ENCODE data around the gene SARS2.

- TF ChIP-seq CTCF (IDR thresholded peaks at IDR 0.05), result no peak
- TF ChIP-seq POLR2A (IDR thresholded peaks at IDR 0.05), result peak; percentile 33
These were observed 385 bp upstream of the SARS2 start, which contains the start of gene MRPS12 for GRCh38 chr19:38930776-38931520.

Data from prostate gland (tissue), 2 donors.